ENCODE data around the gene C11orf91.
"Not testable (repeated sequence)": the region's sequence is repeated elsewhere in the genome, so short reads cannot be mapped to it uniquely, and the experiment has no call there.

Gene C11orf91

GRCh38 chr11:33729072-33729664 lies 28.5 kb upstream of the C11orf91 start:
- H3K9ac ChIP-seq (ENCODE audit: low read length); H3K27me3 ChIP-seq (ENCODE audit: insufficient read depth, low read length); H4K8ac ChIP-seq (ENCODE audit: low read depth, low read length); DNase-seq; H2BK12ac ChIP-seq (ENCODE audit: low read length); H2BK5ac ChIP-seq (ENCODE audit: low read depth, low read length, poor library complexity); H3K27ac ChIP-seq (ENCODE audit: low read depth, low read length); H3K4ac ChIP-seq (ENCODE audit: low read depth, low read length); H2BK120ac ChIP-seq (ENCODE audit: insufficient read depth, low read length, poor library complexity); H3K23ac ChIP-seq (ENCODE audit: low read length); H3K4me3 ChIP-seq (ENCODE audit: low read depth, low read length); H4K91ac ChIP-seq (ENCODE audit: low read depth, low read length); H3K18ac ChIP-seq (ENCODE audit: low read length); H3K79me2 ChIP-seq (ENCODE audit: control insufficient read depth, insufficient read depth, low read length, poor library complexity); H3K36me3 ChIP-seq (ENCODE audit: control insufficient read depth in 1 of 2, insufficient read depth in 2 of 2, low read length in 2 of 2); H4K12ac ChIP-seq (ENCODE audit: low read depth, low read length); H3K9me3 ChIP-seq (ENCODE audit: insufficient read depth, low read depth, low read length); H3K79me1 ChIP-seq (ENCODE audit: low read length); H3K4me1 ChIP-seq (ENCODE audit: control insufficient read depth in 1 of 2, insufficient read depth in 2 of 2, low read length in 2 of 2); H2AK5ac ChIP-seq (ENCODE audit: low read length); H3K14ac ChIP-seq (ENCODE audit: low read length); H2AFZ ChIP-seq (ENCODE audit: insufficient read depth, low read length, poor library complexity); H3K4me2 ChIP-seq (ENCODE audit: low read length): not testable (repeated sequence)
- WGBS (ENCODE audit: extremely low coverage, insufficient coverage, insufficient read length): no CpG with 5 or more reads among the region's 5 CpGs

GRCh38 chr11:33727539-33727938 lies 26.9 kb upstream of the C11orf91 start:
- not testable (repeated sequence) for H3K9ac ChIP-seq (ENCODE audit: low read length); DNase-seq

GRCh38 chr11:33725496-33725895 lies 24.9 kb upstream of the C11orf91 start:
- H3K9ac ChIP-seq (ENCODE audit: low read length): no peak overlapping the region
- no CpG with 5 or more reads among the region's 5 CpGs for WGBS (ENCODE audit: extremely low coverage, insufficient coverage, insufficient read length)

More at GRCh38 chr11:33727539-33727938, 26.9 kb upstream of the C11orf91 start:
- H3K27ac ChIP-seq (ENCODE audit: low read depth, low read length); H3K23ac ChIP-seq (ENCODE audit: low read length); H4K12ac ChIP-seq (ENCODE audit: low read depth, low read length); H3K14ac ChIP-seq (ENCODE audit: low read length); H3K27me3 ChIP-seq (ENCODE audit: insufficient read depth, low read length); H2BK12ac ChIP-seq (ENCODE audit: low read length); H4K91ac ChIP-seq (ENCODE audit: low read depth, low read length); H2AFZ ChIP-seq (ENCODE audit: insufficient read depth, low read length, poor library complexity); H3K4me2 ChIP-seq (ENCODE audit: low read length); H3K18ac ChIP-seq (ENCODE audit: low read length); H3K4me3 ChIP-seq (ENCODE audit: low read depth, low read length); H3K79me2 ChIP-seq (ENCODE audit: control insufficient read depth, insufficient read depth, low read length, poor library complexity); H3K4ac ChIP-seq (ENCODE audit: low read depth, low read length); H2AK5ac ChIP-seq (ENCODE audit: low read length); H3K36me3 ChIP-seq (ENCODE audit: control insufficient read depth in 1 of 2, insufficient read depth in 2 of 2, low read length in 2 of 2); H2BK5ac ChIP-seq (ENCODE audit: low read depth, low read length, poor library complexity); H4K8ac ChIP-seq (ENCODE audit: low read depth, low read length); H2BK120ac ChIP-seq (ENCODE audit: insufficient read depth, low read length, poor library complexity); H3K9me3 ChIP-seq (ENCODE audit: insufficient read depth, low read depth, low read length): not testable (repeated sequence)
- no CpG with 5 or more reads among the region's 1 CpG for WGBS (ENCODE audit: extremely low coverage, insufficient coverage, insufficient read length)
- Histone ChIP-seq H3K4me1 (ENCODE audit: control insufficient read depth in 1 of 2, insufficient read depth in 2 of 2, low read length in 2 of 2) (peaks cover 18 to 22% of the 10 kb centered on the region in 2 experiments), H3K79me1 (ENCODE audit: low read length) (peaks cover 17% of the 10 kb centered on the region)

GRCh38 chr11:33724644-33725035 lies 24.0 kb upstream of the C11orf91 start:
- no peak overlapping the region for H3K4ac ChIP-seq (ENCODE audit: low read depth, low read length)
- H3K18ac ChIP-seq (ENCODE audit: low read length): peak overlapping the region; percentile 34
- H3K79me1 ChIP-seq (ENCODE audit: low read length): peaks cover 28% of the 10 kb centered on the region
- WGBS (ENCODE audit: extremely low coverage, insufficient coverage, insufficient read length): no CpG with 5 or more reads among the region's 4 CpGs
- peak overlapping the region; percentile 38 for H4K91ac ChIP-seq (ENCODE audit: low read depth, low read length)
- no peak overlapping the region for H3K4me3 ChIP-seq (ENCODE audit: low read depth, low read length)
- H4K12ac ChIP-seq (ENCODE audit: low read depth, low read length): no peak overlapping the region
- H2AK5ac ChIP-seq (ENCODE audit: low read length): peak overlapping the region; percentile 9
- H3K36me3 ChIP-seq (ENCODE audit: control insufficient read depth in 1 of 2, insufficient read depth in 2 of 2, low read length in 2 of 2): peaks cover 6 to 10% of the 10 kb centered on the region in 2 experiments
- H3K14ac ChIP-seq (ENCODE audit: low read length): peak overlapping the region; percentile 21
- H3K23ac ChIP-seq (ENCODE audit: low read length): no peak overlapping the region
- peak overlapping the region; percentile 34 for H2BK5ac ChIP-seq (ENCODE audit: low read depth, low read length, poor library complexity)
- peak overlapping the region; percentile 41 for H4K8ac ChIP-seq (ENCODE audit: low read depth, low read length)
- no peaks in the 10 kb centered on the region for H3K9me3 ChIP-seq (ENCODE audit: insufficient read depth, low read depth, low read length)
- peak overlapping the region; percentile 57 for H2BK120ac ChIP-seq (ENCODE audit: insufficient read depth, low read length, poor library complexity)
- no peak overlapping the region for H3K9ac ChIP-seq (ENCODE audit: low read length)
- no peak overlapping the region for H2AFZ ChIP-seq (ENCODE audit: insufficient read depth, low read length, poor library complexity)
- no peaks in the 10 kb centered on the region for H3K27me3 ChIP-seq (ENCODE audit: insufficient read depth, low read length)
- H3K27ac ChIP-seq (ENCODE audit: low read depth, low read length): peak overlapping the region; percentile 90
- no peak overlapping the region for H3K4me2 ChIP-seq (ENCODE audit: low read length)
- H3K4me1 ChIP-seq (ENCODE audit: control insufficient read depth in 1 of 2, insufficient read depth in 2 of 2, low read length in 2 of 2): peaks cover 27 to 34% of the 10 kb centered on the region in 2 experiments
- no peak for DNase-seq
- H3K79me2 ChIP-seq (ENCODE audit: control insufficient read depth, insufficient read depth, low read length, poor library complexity): peaks cover 6% of the 10 kb centered on the region
- peak overlapping the region; percentile 66 for H2BK12ac ChIP-seq (ENCODE audit: low read length)

More at GRCh38 chr11:33725496-33725895, 24.9 kb upstream of the C11orf91 start:
- Histone ChIP-seq H3K79me2 (ENCODE audit: control insufficient read depth, insufficient read depth, low read length, poor library complexity) (peaks cover 6% of the 10 kb centered on the region), H3K36me3 (ENCODE audit: control insufficient read depth in 1 of 2, insufficient read depth in 2 of 2, low read length in 2 of 2) (peaks cover 8% of the 10 kb centered on the region in 2 experiments), H3K27ac (ENCODE audit: low read depth, low read length) (no peak overlapping the region), H3K79me1 (ENCODE audit: low read length) (peaks cover 28% of the 10 kb centered on the region), H2AFZ (ENCODE audit: insufficient read depth, low read length, poor library complexity) (no peak overlapping the region), H3K14ac (ENCODE audit: low read length) (no peak overlapping the region), H4K91ac (ENCODE audit: low read depth, low read length) (no peak overlapping the region), H3K9me3 (ENCODE audit: insufficient read depth, low read depth, low read length) (no peaks in the 10 kb centered on the region), H4K8ac (ENCODE audit: low read depth, low read length) (no peak overlapping the region), H2AK5ac (ENCODE audit: low read length) (no peak overlapping the region), H3K4me2 (ENCODE audit: low read length) (no peak overlapping the region), H2BK12ac (ENCODE audit: low read length) (no peak overlapping the region), H4K12ac (ENCODE audit: low read depth, low read length) (no peak overlapping the region), H2BK120ac (ENCODE audit: insufficient read depth, low read length, poor library complexity) (no peak overlapping the region), H3K4ac (ENCODE audit: low read depth, low read length) (no peak overlapping the region), H3K27me3 (ENCODE audit: insufficient read depth, low read length) (no peaks in the 10 kb centered on the region), H3K4me3 (ENCODE audit: low read depth, low read length) (no peak overlapping the region), H3K4me1 (ENCODE audit: control insufficient read depth in 1 of 2, insufficient read depth in 2 of 2, low read length in 2 of 2) (peaks cover 27 to 32% of the 10 kb centered on the region in 2 experiments), H2BK5ac (ENCODE audit: low read depth, low read length, poor library complexity) (no peak overlapping the region), H3K23ac (ENCODE audit: low read length) (no peak overlapping the region), H3K18ac (ENCODE audit: low read length) (no peak overlapping the region)
- DNase-seq: no peak

Data from trophoblast cell (in vitro differentiated cells and primary cell).